H9 (cell line): ENCODE results near the gene RBMS3. TPM values are rescaled to one million over a fixed set of nuclear protein-coding genes. Genes with fewer than 3 reads are reported as not detected.

ENCODE experiments used
- DNase-seq: peaks from one replicate; pipeline ENCODE4 v3.0.0-alpha.2; 2017
- H2AFZ ChIP-seq: one replicate; pipeline ENCODE4 v1.6.1; 2013; ENCODE audit warnings: mild to moderate bottlenecking, low read length, control low read depth, moderate library complexity
- H2AK5ac ChIP-seq: 2 replicates; pipeline ENCODE4 v1.6.1; 2013; ENCODE audit warnings: low read length, control low read depth, mixed read lengths; ENCODE audit not compliant: insufficient read length
- H2BK120ac ChIP-seq: one replicate; pipeline ENCODE4 v1.6.1; 2013; ENCODE audit warnings: low read depth, mild to moderate bottlenecking, low read length, control low read depth, inconsistent platforms; ENCODE audit not compliant: poor library complexity, severe bottlenecking
- H2BK12ac ChIP-seq: 2 replicates; pipeline ENCODE4 v1.6.1; 2013; ENCODE audit warnings: low read length, control low read depth, mixed read lengths, low read depth; ENCODE audit not compliant: insufficient read length
- H2BK15ac ChIP-seq: 2 replicates; pipeline ENCODE4 v1.6.1; 2013; ENCODE audit warnings: low read depth, low read length, control low read depth
- H2BK20ac ChIP-seq: one replicate; pipeline ENCODE4 v1.6.1; 2013; ENCODE audit warnings: low read depth, mild to moderate bottlenecking, low read length, control low read depth, inconsistent platforms; ENCODE audit not compliant: poor library complexity, severe bottlenecking
- H2BK5ac ChIP-seq: 2 replicates; pipeline ENCODE4 v1.6.1; 2013; ENCODE audit warnings: low read length, control low read depth, mixed read lengths; ENCODE audit not compliant: insufficient read length
- H3K14ac ChIP-seq: 2 replicates; pipeline ENCODE4 v1.6.1; 2013; ENCODE audit warnings: low read length, control low read depth; ENCODE audit not compliant: insufficient read depth
- H3K18ac ChIP-seq: 2 replicates; pipeline ENCODE4 v1.6.1; 2013; ENCODE audit warnings: low read depth, mild to moderate bottlenecking, mixed read lengths, low read length, control low read depth; ENCODE audit not compliant: insufficient read length
- H3K23ac ChIP-seq: 2 replicates; pipeline ENCODE4 v1.6.1; 2013; ENCODE audit warnings: low read length, control low read depth, mixed read lengths, low read depth; ENCODE audit not compliant: insufficient read length
- H3K23me2 ChIP-seq: 2 replicates; pipeline ENCODE4 v1.6.1; 2013; ENCODE audit warnings: low read depth, mild to moderate bottlenecking, mixed read lengths, low read length, control low read depth; ENCODE audit not compliant: insufficient read length, poor library complexity, severe bottlenecking
- H3K27ac ChIP-seq: 2 replicates; pipeline ENCODE4 v1.5.1; 2013; ENCODE audit warnings: low read length, control low read depth, mixed read lengths, low read depth; ENCODE audit not compliant: insufficient read length
- H3K27me3 ChIP-seq: 2 replicates; pipeline ENCODE4 v1.6.1; 2013; ENCODE audit warnings: low read length, control low read depth, inconsistent platforms; ENCODE audit not compliant: insufficient read depth
- H3K4ac ChIP-seq: 2 replicates; pipeline ENCODE4 v1.6.1; 2013; ENCODE audit warnings: low read depth, mild to moderate bottlenecking, control low read depth, inconsistent platforms, low read length, moderate library complexity
- H3K4me1 ChIP-seq: 2 replicates; pipeline ENCODE4 v1.6.1; 2013; ENCODE audit warnings: low read length, control low read depth, inconsistent platforms; ENCODE audit not compliant: insufficient read depth
- H3K4me2 ChIP-seq: 2 replicates; pipeline ENCODE4 v1.6.1; 2013; ENCODE audit warnings: low read length, control low read depth, mixed read lengths; ENCODE audit not compliant: insufficient read length, insufficient read depth
- H3K56ac ChIP-seq: 2 replicates; pipeline ENCODE4 v1.6.1; 2013; ENCODE audit warnings: low read depth, mild to moderate bottlenecking, mixed read lengths, low read length, control low read depth; ENCODE audit not compliant: insufficient read length
- H3K79me1 ChIP-seq: 2 replicates; pipeline ENCODE4 v1.6.1; 2013; ENCODE audit warnings: low read depth, mild to moderate bottlenecking, moderate library complexity, low read length, control low read depth, inconsistent platforms; ENCODE audit not compliant: insufficient read depth, poor library complexity, severe bottlenecking
- H3K79me2 ChIP-seq: 2 replicates; pipeline ENCODE4 v1.6.1; 2013; ENCODE audit warnings: low read length, control low read depth, inconsistent platforms; ENCODE audit not compliant: insufficient read depth
- H3K9ac ChIP-seq: 2 replicates; pipeline ENCODE4 v1.6.1; 2013; ENCODE audit warnings: low read length, control low read depth, mixed read lengths; ENCODE audit not compliant: insufficient read length; ENCODE audit errors: extremely low read depth
- H3K9me3 ChIP-seq: one replicate; pipeline ENCODE4 v1.6.1; 2013; ENCODE audit warnings: low read depth, low read length, inconsistent platforms; ENCODE audit not compliant: control insufficient read depth
- H3T11ph ChIP-seq: one replicate; pipeline ENCODE4 v1.6.1; 2013; ENCODE audit warnings: mild to moderate bottlenecking, low read length, control low read depth, inconsistent platforms
- H4K20me1 ChIP-seq: one replicate; pipeline ENCODE4 v1.6.1; 2013; ENCODE audit not compliant: control insufficient read depth, insufficient read length, insufficient read depth
- H4K5ac ChIP-seq: 2 replicates; pipeline ENCODE4 v1.6.1; 2013; ENCODE audit warnings: low read depth, mild to moderate bottlenecking, mixed read lengths, low read length, control low read depth; ENCODE audit not compliant: insufficient read length
- H4K8ac ChIP-seq: replicated peaks from 2 replicates; pipeline ENCODE4 v1.6.1; 2013; ENCODE audit warnings: low read length, control low read depth, mixed read lengths, low read depth; ENCODE audit not compliant: insufficient read length
- H4K91ac ChIP-seq: 2 replicates; pipeline ENCODE4 v1.6.1; 2013; ENCODE audit warnings: low read depth, mild to moderate bottlenecking, moderate library complexity, mixed read lengths, low read length, control low read depth; ENCODE audit not compliant: insufficient read length
- H3K27ac Mint-ChIP-seq, 3 experiments: 2 replicates in 2 of 3; 3 replicates in 1 of 3; pipeline ENCODE4 v1.8.0; 2020 to 2021; ENCODE audit warnings: mixed read lengths in 3 of 3, mild to moderate bottlenecking in 1 of 3, moderate library complexity in 1 of 3
- H3K27me3 Mint-ChIP-seq: 2 replicates; pipeline ENCODE4 v1.8.0; 2021; ENCODE audit warnings: low read depth, mild to moderate bottlenecking, moderate library complexity, mixed read lengths
- H3K36me3 Mint-ChIP-seq, 3 experiments: 2 replicates in 2 of 3; 3 replicates in 1 of 3; pipeline ENCODE4 v1.8.0; 2020 to 2021; ENCODE audit warnings: low read depth in 3 of 3, mixed read lengths in 3 of 3; ENCODE audit not compliant: insufficient read depth in 1 of 3
- H3K4me1 Mint-ChIP-seq, 2 experiments: 2 replicates each; pipeline ENCODE4 v1.8.0; 2020; ENCODE audit warnings: mixed read lengths in 2 of 2
- H3K4me3 Mint-ChIP-seq, 2 experiments: 2 replicates in 1 of 2; 3 replicates in 1 of 2; pipeline ENCODE4 v1.8.0; 2020 to 2021; ENCODE audit warnings: mild to moderate bottlenecking in 2 of 2, mixed read lengths in 2 of 2, moderate library complexity in 1 of 2
- H3K9me3 Mint-ChIP-seq, 2 experiments: 2 replicates in 1 of 2; 3 replicates in 1 of 2; pipeline ENCODE4 v1.8.0; 2020; ENCODE audit warnings: mild to moderate bottlenecking in 2 of 2, mixed read lengths in 2 of 2, moderate library complexity in 1 of 2
- WGBS: extraction: QIAGEN DNeasy Blood & Tissue Kit; methylation state at CpG from one replicate; pipeline ENCODE4 v1.1.7; 2013; ENCODE audit warnings: missing lambda C conversion rate, low lambda C conversion rate, mixed read lengths; ENCODE audit not compliant: insufficient read length; ENCODE audit errors: extremely low coverage; 5-methylcytosine and 5-hydroxymethylcytosine counted together
- total RNA-seq: library from RNA; stranded (reverse); gene quantifications from 2 replicates; pipeline ENCODE4 v1.2.1, GENCODE V29; 2021
- TF ChIP-seq, protein P1 (sequence below): fragments of 200-600 bp; sonication (generic); conservative IDR thresholded peaks from 3 replicates; pipeline ENCODE4 v1.8.0; 2021; ENCODE audit warnings: antibody characterized with exemption, mild to moderate bottlenecking

The RBMS3 gene
- total RNA-seq, 1 experiment from 2014 or later = 8.1 TPM

DNA sequence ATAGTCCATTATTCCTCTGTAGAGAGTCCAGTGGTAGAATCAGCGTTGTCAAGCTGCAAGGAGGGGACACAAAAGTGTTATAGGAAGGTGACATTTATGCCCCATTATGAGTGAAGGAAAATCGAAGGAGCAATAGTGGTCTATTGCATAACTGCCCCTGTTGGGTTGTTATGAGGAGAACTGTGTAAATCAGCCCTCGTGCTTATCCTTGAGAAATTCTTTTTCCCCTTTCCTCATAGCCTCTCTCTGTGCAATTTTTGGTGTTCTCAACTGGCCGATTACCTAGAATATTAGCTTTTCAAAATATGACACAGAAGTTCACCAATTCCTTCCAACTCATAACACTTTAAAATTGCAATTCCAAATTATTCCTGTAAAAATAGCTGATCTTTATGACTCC lies 286.6 kb downstream of the RBMS3 start:
- H4K20me1 ChIP-seq = no peaks in the 10 kb centered on the region
- H3T11ph ChIP-seq = no peak overlapping the region
- no peak overlapping the region for H4K8ac ChIP-seq
- no peak overlapping the region for H2BK5ac ChIP-seq
- H3K4me2 ChIP-seq = no peak overlapping the region
- no peak overlapping the region for H4K5ac ChIP-seq
- no peak overlapping the region for H2BK15ac ChIP-seq
- H3K27ac Mint-ChIP-seq = no peak overlapping the region
- H2BK12ac ChIP-seq = no peak overlapping the region
- H2BK120ac ChIP-seq = no peak overlapping the region
- H3K56ac ChIP-seq = no peak overlapping the region
- H3K27me3 Mint-ChIP-seq = no peaks in the 10 kb centered on the region
- WGBS = no CpG with 5 or more reads among the region's 4 CpGs
- no peaks in the 10 kb centered on the region for H3K9me3 ChIP-seq
- no peak overlapping the region for H3K23ac ChIP-seq
- H3K79me2 ChIP-seq = no peaks in the 10 kb centered on the region
- no peaks in the 10 kb centered on the region for H3K36me3 Mint-ChIP-seq
- H3K9ac ChIP-seq = no peak overlapping the region
- H3K27ac ChIP-seq = no peak overlapping the region
- H3K18ac ChIP-seq = no peak overlapping the region
- H3K79me1 ChIP-seq = no peaks in the 10 kb centered on the region
- H3K4ac ChIP-seq = no peak overlapping the region
- H2AFZ ChIP-seq = no peak overlapping the region
- no peak overlapping the region for H2AK5ac ChIP-seq
- TF ChIP-seq, protein P1, sequence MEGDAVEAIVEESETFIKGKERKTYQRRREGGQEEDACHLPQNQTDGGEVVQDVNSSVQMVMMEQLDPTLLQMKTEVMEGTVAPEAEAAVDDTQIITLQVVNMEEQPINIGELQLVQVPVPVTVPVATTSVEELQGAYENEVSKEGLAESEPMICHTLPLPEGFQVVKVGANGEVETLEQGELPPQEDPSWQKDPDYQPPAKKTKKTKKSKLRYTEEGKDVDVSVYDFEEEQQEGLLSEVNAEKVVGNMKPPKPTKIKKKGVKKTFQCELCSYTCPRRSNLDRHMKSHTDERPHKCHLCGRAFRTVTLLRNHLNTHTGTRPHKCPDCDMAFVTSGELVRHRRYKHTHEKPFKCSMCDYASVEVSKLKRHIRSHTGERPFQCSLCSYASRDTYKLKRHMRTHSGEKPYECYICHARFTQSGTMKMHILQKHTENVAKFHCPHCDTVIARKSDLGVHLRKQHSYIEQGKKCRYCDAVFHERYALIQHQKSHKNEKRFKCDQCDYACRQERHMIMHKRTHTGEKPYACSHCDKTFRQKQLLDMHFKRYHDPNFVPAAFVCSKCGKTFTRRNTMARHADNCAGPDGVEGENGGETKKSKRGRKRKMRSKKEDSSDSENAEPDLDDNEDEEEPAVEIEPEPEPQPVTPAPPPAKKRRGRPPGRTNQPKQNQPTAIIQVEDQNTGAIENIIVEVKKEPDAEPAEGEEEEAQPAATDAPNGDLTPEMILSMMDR = no peak
- peaks cover 0 to 5% of the 10 kb centered on the region in 2 experiments; a peak in 2 of 5 replicates for H3K9me3 Mint-ChIP-seq
- no peaks in the 10 kb centered on the region for H3K23me2 ChIP-seq
- no peak overlapping the region for H4K91ac ChIP-seq
- no peaks in the 10 kb centered on the region; the same call in 1 of the 2 replicates for H3K4me1 ChIP-seq
- H3K4me3 Mint-ChIP-seq = no peak overlapping the region
- no peak overlapping the region for H2BK20ac ChIP-seq
- H3K27me3 ChIP-seq = no peaks in the 10 kb centered on the region
- H3K14ac ChIP-seq = no peak overlapping the region
- DNase-seq = no peak
- peaks cover 3 to 4% of the 10 kb centered on the region in 2 experiments; a peak in 3 of 4 replicates for H3K4me1 Mint-ChIP-seq
